Neural progenitor cell (in vitro differentiated cells): ENCODE data around the gene RRAGA. TPM values are rescaled to one million over a fixed set of nuclear protein-coding genes. Genes with fewer than 3 reads are reported as not detected.

Experiments used
- small RNA-seq: library from RNA; depleted of rRNA; stranded (forward); fragments of <200 nt; gene quantifications from one replicate; pipeline ENCODE3, GENCODE V24; 2015
- total RNA-seq: library from RNA; depleted of rRNA; stranded (reverse); fragments of >200 nt; gene quantifications from 2 replicates; pipeline ENCODE4 v1.2.3, GENCODE V29; 2015; ENCODE audit warnings: low replicate concordance

Gene RRAGA
- total RNA-seq, 1 donor from 2014 or later = 35.9 TPM

Small RNA genes within 50 kb of the gene (small RNA-seq; reads per million reads assigned to genes)
- gene RF00019 (not detected), gene RNU6-264P (not detected), gene SCARNA8 (21.2 reads per million, percentile 97 among the genes with 10 or more reads in this experiment)

Other genes starting within 250 kb of the RRAGA start
- 0.09 and 0.15 TPM in 2 replicates for gene SAXO1, start 16.2 kb upstream of the RRAGA start, total RNA-seq
- gene HAUS6, start 53.5 kb downstream of the RRAGA start, total RNA-seq = 40.7 and 61.2 TPM in 2 replicates
- 55.3 and 58.8 TPM in 2 replicates for gene PLIN2, start 78.1 kb downstream of the RRAGA start, total RNA-seq
- 40.7 and 73.4 TPM in 2 replicates for gene DENND4C, start 181.3 kb downstream of the RRAGA start, total RNA-seq